Mucosa of descending colon (tissue), 3 donors: ENCODE results near the gene MAPKBP1. TPM values are rescaled to one million over a fixed set of nuclear protein-coding genes. Genes with fewer than 3 reads are reported as not detected.

Experiments
- ATAC-seq: fragments of 200-7000 bp; cut with Tn5 transposase; one replicate; pipeline ENCODE4 v1.9.1; 2020; ENCODE audit warnings: mild to moderate bottlenecking, moderate library complexity
- DNase-seq, 3 donors: peaks; one replicate each; pipeline ENCODE4 v3.0.0-alpha.2; 2020
- H3K36me3 ChIP-seq: fragments of 200-600 bp; one replicate; pipeline ENCODE4 v1.8.0; 2021; ENCODE audit warnings: low read depth, mild to moderate bottlenecking
- H3K4me1 ChIP-seq: fragments of 200-600 bp; one replicate; pipeline ENCODE4 v1.8.0; 2021; ENCODE audit warnings: low read depth, mild to moderate bottlenecking
- H3K4me3 ChIP-seq: fragments of 200-600 bp; one replicate; pipeline ENCODE4 v1.8.0; 2021; ENCODE audit warnings: mild to moderate bottlenecking
- H3K9me3 ChIP-seq: fragments of 200-600 bp; one replicate; pipeline ENCODE4 v1.8.0; 2021; ENCODE audit warnings: mild to moderate bottlenecking
- intact Hi-C, 2 donors: fragments of 100-400 bp; cut with DNase I in 1 of 2; cut with micrococcal nuclease in 1 of 2; formaldehyde crosslinking; loops; one replicate each; pipeline versions ENCODE4 v1.11.0 to v1.11.1; 2022; cut with DNase I, micrococcal nuclease
- total RNA-seq, 3 donors: library from RNA; stranded (reverse); fragmentation: NEBNext Ultra II Directional in 2 of 3; extraction: Animal tissue kit (Norgen Biotek cat#: 25700) in 2 of 3; gene quantifications; one replicate each; pipeline versions ENCODE4 v1.2.1 to v1.2.4, GENCODE V29; 2021 to 2023
- TF ChIP-seq, protein P1 (sequence below): fragments of 200-600 bp; IDR thresholded peaks from one replicate; pipeline ENCODE4 v1.8.0; 2022; ENCODE audit warnings: antibody characterized with exemption, mild to moderate bottlenecking
- donor health status: DM: no; HTN: no; CAD: no; lungs with moderate emphysema.
- donor health status: DM: no; HTN: no; CAD: no.
- donor health status: DM: no; HTN: yes; CAD: no.

MAPKBP1 gene
- total RNA-seq, 3 donors from 2014 or later: 15.2 to 35.5 (median 16.0) TPM

DNA sequence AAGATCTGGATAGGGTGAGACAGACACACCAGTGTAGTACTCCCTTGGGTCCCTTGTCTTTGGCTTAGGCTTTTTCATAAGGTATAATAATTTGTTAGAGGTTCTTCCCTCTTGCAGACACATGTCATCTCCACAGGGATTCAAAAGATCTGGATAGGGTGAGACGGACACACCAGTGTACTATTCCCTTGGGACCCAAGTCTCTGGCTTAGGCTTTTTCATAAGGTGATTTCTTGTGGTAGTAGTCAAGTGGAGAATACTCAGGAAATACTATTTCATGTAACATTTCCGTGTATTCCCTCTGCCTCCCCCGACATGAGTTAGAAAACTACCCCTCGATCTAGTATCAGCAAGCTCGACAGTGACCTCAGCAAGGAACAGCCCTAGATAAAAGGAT is 954 bp upstream of the MAPKBP1 start:
- Histone ChIP-seq H3K9me3 (no peaks in the 10 kb centered on the region), H3K36me3 (no peaks in the 10 kb centered on the region), H3K4me1 (peaks cover 14% of the 10 kb centered on the region), H3K4me3 (no peak overlapping the region)
- intact Hi-C loops: loop anchor here (5.0 kb wide), 1 partner anchor 39 kb away; no protein-coding TSS in a partner anchor
- no peak for ATAC-seq
- TF ChIP-seq, protein P1, sequence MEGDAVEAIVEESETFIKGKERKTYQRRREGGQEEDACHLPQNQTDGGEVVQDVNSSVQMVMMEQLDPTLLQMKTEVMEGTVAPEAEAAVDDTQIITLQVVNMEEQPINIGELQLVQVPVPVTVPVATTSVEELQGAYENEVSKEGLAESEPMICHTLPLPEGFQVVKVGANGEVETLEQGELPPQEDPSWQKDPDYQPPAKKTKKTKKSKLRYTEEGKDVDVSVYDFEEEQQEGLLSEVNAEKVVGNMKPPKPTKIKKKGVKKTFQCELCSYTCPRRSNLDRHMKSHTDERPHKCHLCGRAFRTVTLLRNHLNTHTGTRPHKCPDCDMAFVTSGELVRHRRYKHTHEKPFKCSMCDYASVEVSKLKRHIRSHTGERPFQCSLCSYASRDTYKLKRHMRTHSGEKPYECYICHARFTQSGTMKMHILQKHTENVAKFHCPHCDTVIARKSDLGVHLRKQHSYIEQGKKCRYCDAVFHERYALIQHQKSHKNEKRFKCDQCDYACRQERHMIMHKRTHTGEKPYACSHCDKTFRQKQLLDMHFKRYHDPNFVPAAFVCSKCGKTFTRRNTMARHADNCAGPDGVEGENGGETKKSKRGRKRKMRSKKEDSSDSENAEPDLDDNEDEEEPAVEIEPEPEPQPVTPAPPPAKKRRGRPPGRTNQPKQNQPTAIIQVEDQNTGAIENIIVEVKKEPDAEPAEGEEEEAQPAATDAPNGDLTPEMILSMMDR: no peak
- DNase-seq: no peak

DNA sequence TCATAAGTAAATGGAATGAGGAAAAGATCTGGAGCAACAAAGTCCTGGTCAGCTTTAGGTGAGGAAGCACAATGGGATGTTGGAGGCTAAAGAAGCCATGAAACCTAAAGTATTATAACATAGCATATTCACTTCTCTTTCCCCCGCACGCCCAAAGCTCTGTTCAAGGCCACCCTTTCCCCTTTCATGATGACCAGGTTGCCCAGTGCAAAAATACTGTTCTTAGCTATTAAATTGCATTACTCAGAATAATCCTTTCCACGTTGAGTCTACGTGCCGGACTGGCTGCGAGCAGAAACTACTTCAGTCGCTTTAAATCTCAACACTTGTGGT is 589 bp upstream of the MAPKBP1 start:
- TF ChIP-seq, protein P1: no peak
- ATAC-seq: no peak
- intact Hi-C loops: loop anchor here (5.0 kb wide), 1 partner anchor 39 kb away; no protein-coding TSS in a partner anchor
- DNase-seq: no peak
- Histone ChIP-seq H3K4me1 (peaks cover 14% of the 10 kb centered on the region), H3K4me3 (no peak overlapping the region), H3K36me3 (no peaks in the 10 kb centered on the region), H3K9me3 (no peaks in the 10 kb centered on the region)

DNA sequence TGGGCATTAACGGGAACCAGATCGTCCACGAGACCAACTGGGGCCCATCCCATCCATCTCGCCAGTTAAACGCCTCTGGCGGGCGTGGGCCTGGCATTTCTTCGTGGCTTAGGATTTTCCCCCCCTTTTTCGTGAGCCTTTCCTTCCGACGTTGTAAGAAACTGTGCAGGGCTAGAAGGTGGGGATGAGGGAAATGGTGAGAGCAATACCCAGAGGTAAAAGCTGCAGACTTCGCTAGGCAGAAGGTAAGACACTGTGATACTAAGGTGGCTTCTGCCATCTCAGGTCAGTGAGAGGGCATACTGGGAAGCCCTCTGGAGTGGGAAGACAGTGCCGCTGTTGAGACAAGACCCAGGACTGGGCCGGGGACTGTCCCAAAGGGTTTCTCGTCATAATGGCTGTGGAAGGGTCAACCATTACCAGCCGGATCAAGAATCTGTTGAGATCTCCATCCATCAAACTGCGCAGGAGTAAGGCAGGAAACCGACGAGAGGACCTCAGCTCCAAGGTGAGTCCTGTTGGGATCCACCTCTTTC is 666 bp downstream of the MAPKBP1 start:
- peak in 1 of 3 donors; percentile 11 for DNase-seq
- H3K4me3 ChIP-seq: peak overlapping the region; percentile 49
- TF ChIP-seq, protein P1: no peak
- H3K9me3 ChIP-seq: no peaks in the 10 kb centered on the region
- ATAC-seq: peak; percentile 12
- intact Hi-C loops: loop anchor here (5.0 kb wide), 1 partner anchor 37 kb away; no protein-coding TSS in a partner anchor
- peaks cover 19% of the 10 kb centered on the region for H3K4me1 ChIP-seq
- H3K36me3 ChIP-seq: no peaks in the 10 kb centered on the region

DNA sequence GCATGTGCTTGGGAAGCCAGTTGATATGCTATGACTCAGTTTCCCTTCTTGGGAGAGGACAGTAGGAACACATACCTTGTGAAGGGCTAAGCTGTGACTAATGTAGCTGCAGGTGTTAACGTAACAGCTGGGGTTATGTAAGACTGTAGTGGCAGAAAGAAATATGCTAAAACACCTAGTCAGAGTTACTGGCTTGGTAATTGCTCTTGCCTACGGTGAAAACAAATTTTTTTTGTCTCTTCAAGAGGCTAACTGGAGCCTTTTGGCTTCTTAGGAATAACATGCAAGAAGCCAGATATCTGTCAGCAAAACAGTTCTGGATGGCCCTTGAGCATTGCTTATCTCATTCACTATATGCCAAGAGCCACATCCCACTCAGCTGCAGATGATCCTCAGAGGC is 1.4 kb downstream of the MAPKBP1 start:
- no peak for DNase-seq
- TF ChIP-seq, protein P1: no peak
- intact Hi-C loops: no loop called here
- H3K4me1 ChIP-seq: peaks cover 19% of the 10 kb centered on the region
- no peak overlapping the region for H3K4me3 ChIP-seq
- H3K9me3 ChIP-seq: no peaks in the 10 kb centered on the region
- no peaks in the 10 kb centered on the region for H3K36me3 ChIP-seq
- no peak for ATAC-seq

DNA sequence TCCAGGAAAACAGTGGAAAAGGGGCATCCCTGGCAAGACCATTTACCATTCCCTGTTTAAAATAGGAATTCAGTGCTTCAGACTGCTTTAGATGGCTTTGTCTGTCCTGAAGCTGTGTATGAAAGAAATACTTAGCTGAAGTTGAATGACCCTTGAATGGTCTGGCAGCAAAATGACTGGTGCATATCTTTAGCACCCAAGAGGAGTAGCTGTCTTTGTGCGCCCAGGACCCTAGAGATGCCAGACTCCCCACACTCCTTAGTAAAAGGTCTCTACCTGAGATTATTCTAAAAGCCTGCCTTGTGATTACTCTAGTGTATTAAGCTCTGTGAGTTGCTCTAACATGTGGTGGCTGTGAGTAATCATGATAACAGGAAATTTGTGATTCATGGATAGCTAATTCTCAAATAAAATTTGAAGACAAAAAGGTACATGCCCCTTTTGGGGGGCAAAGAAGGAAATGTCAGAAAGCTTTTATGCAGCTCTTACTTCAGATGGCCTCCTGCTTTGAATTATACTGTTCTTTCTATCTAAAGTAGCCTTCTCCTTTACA is 3.2 kb downstream of the MAPKBP1 start:
- Histone ChIP-seq H3K4me3 (no peak overlapping the region), H3K36me3 (no peaks in the 10 kb centered on the region), H3K9me3 (no peaks in the 10 kb centered on the region), H3K4me1 (peaks cover 19% of the 10 kb centered on the region)
- DNase-seq (no peak), ATAC-seq (no peak)
- TF ChIP-seq, protein P1: no peak
- intact Hi-C loops: no loop called here

DNA sequence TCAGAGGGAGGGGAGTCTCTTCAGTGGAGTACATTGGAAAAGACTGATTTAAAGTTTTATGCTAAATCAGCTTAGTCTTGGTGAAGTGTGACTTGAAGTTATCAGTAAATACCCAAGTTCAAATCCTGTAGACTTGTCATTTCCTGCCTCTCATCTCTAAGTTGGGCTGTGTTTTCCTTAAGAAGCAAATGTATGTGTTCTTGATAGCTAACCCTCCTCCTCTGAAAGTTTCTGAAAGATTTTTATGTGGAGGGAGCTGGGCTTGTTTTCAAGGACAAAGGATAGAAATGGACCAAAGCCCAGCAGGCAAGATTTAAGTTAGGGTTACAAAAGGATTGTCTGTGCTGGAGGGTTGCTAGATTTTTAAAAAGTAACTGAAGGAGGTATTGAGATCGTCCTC is 4.2 kb downstream of the MAPKBP1 start:
- ATAC-seq: no peak
- TF ChIP-seq, protein P1: no peak
- intact Hi-C loops: no loop called here
- no peak overlapping the region for H3K4me3 ChIP-seq
- peaks cover 16% of the 10 kb centered on the region for H3K4me1 ChIP-seq
- no peak for DNase-seq
- H3K36me3 ChIP-seq: no peaks in the 10 kb centered on the region
- no peaks in the 10 kb centered on the region for H3K9me3 ChIP-seq
